Stimulated activated CD4-positive, alpha-beta T cell treated with anti-CD3 and anti-CD28 coated beads, TNF-alpha, amount 100 ng/mL, for 24 hours (primary cell): ENCODE results near the gene RGS10.

Experiments used
- DNase-seq, 3 experiments: peaks; one replicate each; pipeline ENCODE4 v3.0.0-alpha.2; 2020; ENCODE audit warnings: low read depth in 3 of 3

The RGS10 gene

DNA sequence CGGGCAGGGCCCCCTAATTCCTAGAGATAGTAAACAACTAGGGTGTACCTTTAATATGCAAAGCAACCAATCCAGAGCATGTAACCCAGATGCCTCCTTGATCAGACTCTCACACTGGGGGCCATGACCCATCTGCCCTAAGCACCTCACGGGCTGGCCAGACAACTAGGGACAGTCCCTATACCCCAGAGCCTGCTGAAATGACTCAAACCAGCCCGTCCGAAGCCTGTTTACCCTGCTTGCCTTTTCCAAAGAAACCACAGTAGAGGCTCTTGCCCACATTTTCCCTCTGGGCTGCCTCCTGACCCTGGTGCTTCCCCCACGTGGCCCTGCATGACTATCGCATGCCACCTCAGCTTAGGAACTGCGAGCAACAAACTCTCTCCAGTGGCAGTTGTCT, 46.2 kb downstream of the RGS10 start:
- peak in 2 of 3 experiments; percentile 38 to 73 for DNase-seq

GRCh38 chr10:119495545-119495944, 47.0 kb downstream of the RGS10 start:
- no peak for DNase-seq

- no peak for DNase-seq
Measured at GRCh38 chr10:119495021-119495505, 47.5 kb downstream of the RGS10 start.

DNA sequence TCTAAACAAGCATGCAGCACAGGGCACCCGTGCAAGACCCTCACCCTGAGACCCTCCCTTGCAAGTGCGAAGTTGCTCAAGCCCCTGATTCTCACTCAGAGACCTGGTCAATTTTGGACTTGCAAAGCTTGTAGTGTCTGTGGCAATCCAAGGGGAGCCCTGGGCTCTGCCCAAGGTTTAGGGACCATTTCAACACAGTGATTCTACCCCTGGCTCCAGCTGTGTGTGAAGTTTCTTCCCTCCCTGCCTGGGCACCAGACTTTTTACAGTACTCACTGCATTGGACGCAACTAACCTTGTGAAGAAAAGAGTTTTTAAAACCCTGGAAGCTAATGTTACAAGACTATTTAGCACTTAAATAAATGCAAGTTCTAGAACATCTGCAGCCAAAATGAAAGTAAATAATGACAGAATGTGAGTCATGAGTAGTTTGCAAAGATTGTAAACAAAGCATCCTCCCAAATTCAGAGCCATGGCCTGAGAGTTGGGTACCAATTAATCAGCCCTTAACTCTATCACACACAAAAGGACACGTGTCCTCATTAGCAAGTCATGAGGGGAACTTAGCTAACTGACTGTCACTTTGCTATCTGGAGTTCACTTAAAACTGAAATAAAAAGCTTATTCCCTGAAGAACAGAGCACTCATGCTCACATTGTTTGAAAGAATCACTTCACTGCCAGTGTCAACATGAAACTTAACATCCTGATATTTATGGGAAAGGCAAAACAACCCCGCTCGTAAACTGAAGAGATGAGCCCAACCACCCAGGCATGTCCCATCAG, 48.1 kb downstream of the RGS10 start:
- DNase-seq, result no peak

- no peak for DNase-seq
Measured at GRCh38 chr10:119493155-119493554, 49.4 kb downstream of the RGS10 start.

DNA sequence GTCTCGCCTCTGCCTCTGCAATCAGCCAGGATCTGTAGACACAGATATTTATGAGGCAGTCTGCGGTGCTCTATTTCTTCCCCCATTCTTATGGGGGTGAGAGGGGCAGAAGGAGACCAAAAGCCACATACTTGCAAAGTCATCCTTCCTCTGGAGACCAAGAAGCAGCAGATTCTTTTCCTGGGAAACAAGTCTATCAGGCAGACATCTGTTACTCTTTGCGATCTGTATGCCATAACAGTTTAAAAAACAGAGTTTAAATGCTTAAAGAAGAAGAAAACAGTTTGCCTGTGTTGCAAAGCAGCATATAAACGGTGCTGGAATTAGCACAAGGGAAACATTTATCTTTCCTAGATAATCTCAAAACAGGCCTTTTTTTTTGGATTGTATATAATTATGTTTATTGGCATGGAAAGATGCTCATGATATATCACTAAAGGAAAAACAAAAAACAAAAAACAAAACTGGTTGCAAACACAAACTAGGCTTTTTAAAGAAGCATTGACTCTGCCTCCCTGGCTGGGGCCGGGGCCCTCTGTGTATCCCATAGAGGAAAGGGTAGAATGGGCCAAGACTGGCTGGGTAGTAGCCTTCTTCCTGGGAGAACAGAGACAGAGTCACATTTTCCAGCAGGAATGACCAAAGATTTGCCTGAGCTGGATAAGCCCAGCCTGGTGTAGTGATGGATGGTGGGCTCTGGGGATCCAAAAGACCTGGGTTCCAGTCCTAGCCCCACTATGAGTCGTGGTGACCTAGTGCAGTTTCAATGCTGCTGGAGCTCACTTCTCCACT, 50.4 kb downstream of the RGS10 start:
- DNase-seq, result no peak

GRCh38 chr10:119489991-119490326, 52.6 kb downstream of the RGS10 start:
- no peak for DNase-seq

DNA sequence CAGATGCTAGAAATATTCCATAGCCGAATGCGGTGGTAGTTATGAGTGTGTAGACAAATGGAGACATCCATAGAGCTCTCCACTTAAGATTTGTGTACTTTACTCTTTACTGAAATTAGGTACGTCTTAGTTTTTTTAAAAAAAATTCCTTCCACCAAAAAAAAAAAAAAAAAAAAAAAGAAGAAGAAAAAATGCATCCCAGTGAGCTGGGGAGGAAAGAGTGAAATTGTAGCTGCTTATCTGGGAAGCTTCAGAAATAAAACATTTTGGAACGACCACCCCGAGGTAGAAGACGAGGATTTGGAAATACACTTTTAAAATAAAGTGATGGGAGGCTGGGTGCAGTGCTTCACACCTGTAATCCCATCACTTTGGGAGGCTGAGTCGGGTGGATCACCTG, 53.8 kb downstream of the RGS10 start:
- DNase-seq, result no peak

DNA sequence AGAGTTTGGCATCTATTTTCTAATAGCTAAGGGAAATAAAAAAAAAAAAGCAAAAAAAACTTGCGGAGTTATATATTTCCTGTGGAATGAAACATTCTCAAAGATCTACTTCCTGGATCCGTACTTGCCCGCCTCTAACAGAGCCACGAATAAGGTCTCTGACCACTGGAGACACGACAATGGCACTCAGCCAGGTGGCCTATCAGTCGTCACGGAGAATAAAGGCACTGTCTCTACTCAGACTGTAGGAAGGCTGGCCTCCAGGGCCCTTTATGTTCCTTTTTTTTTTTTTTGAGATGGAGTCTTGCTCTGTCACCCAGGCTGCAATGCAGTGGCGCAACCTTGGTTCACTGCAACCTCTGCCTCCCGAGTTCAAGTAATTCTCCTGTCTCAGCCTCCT, 58.7 kb downstream of the RGS10 start:
- DNase-seq, result no peak

DNA sequence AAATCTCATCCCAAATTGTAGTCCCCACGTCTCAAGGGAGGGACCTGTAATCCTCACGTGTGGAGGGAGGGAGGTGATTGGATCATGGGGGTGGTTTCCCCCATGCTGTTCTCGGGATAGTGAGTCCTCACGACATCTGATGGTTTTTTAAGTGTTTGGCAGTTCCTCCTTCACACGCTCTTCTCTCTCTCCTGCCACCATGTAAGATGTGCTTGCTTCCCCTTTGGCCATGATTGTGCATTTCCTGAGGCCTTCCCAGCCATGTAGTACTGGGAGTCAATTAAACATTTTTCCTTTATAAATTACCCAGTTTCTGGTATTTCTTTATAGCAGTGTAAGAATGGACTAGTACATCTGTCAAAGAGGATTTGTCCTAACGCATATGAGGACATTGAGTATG, 59.5 kb downstream of the RGS10 start:
- no peak for DNase-seq

- DNase-seq, result no peak
Measured at GRCh38 chr10:119481781-119482426, 60.6 kb downstream of the RGS10 start.

- no peak for DNase-seq
Measured at GRCh38 chr10:119480667-119481066, 61.9 kb downstream of the RGS10 start.

DNA sequence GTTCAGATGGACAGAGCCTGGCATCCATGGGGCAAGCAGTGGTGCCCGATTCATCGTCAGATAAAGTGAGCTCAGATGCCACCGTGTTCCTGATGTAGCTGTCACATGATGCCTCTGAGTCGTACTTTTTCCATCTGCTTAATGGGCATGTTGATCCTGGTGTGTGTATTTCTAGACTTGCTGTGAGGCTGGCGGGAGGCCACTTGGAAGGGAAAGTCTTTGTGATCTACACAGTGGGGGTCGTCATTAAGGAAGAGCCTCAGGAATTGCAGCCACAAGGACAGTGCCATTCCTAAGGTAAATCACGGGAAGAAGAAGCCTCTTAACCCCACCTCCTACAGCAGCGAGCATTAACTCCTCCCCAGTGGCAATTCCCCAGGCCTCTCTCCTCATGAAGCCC, 63.0 kb downstream of the RGS10 start:
- no peak for DNase-seq

GRCh38 chr10:119478811-119479341, 63.6 kb downstream of the RGS10 start:
- no peak for DNase-seq

DNA sequence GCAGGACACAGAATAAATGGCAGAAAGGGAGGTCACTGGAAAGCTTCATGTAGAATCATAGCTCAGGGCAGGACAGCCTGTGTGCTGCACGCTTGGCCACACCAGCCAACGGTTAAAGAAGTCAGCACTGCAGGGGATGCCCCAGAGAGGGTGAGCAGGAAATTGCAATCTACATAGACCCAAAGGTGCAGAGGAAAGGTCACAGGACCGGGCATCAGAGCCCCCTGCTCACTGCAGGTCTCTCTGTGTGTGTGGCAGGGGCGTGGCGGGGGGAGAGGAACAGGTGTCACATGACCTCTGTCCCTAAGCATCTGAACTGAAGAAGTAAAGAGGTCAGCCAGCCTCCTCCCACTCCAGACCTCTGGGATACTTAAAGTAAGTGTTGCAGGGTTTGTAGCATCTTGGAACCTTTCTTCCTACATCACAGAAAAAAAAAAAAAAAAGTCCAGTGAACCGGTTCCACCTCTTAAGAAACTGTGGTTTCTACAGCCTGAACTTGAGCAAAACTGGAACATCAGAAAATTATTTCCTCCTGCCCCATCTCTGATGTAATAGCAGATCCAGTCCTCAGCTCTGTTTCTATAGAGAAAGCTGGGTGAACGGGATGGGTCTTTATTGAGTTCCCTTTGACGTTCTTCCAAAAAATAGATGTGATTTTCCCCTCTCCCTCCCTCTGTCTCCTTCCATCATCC, 64.3 kb downstream of the RGS10 start:
- DNase-seq, result no peak

DNA sequence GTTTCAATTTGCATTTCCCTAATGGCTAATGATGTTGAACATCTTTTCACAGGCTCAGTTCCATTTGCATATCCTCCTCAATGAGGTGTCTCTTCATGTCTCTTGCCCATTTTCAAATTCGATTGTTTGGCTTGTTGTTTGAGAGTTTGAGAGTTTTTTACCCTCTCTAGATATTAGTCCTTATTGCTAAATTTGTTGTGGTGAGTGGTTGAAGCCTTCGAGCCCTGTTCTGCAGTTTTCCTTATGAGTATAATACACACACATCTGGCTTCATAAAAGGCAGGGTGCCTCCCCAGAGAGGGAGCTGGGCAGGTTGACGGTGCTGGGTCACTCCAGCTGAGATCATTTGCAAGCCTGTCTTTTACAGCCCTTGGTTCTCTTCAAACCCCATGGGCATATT, 65.1 kb downstream of the RGS10 start:
- DNase-seq, result no peak

DNA sequence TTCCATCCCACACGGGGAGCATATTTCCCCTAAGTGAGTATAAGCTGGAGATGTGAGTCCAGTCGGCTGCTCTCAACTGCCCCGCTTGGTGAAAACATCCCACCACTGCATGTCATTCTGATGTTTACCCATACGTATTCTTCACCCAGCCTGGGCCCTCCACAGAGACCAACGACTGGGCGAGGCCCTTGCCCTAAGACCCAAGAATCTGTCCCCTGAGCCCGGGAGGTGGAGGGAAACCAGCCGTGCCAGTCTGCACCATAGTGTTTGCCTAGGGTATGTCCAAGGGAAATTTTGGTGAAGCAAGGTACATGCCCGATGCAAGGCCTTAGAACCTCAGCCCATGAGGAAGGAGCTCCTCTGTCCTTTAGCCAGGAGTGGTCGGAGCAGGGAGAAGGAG, 67.9 kb downstream of the RGS10 start:
- no peak for DNase-seq

DNA sequence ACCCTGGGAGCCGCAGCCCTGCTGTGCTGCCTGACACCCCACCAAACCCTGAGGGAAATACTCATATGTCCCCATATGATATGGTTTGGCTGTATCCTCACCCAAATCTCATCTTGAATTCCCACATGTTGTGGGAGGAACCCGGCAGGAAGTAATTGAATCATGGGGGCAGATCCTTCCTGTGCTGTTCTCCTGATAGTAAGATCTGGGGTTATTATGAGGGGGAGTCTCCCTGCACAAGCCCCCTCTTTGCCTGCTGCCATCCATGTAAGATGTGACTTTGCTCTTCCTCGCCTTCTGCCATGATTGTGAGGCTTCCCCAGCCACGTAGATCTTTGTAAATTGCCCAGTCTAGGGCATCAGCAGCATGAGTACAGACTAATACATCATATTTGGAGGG, 68.7 kb downstream of the RGS10 start:
- DNase-seq, result no peak

DNA sequence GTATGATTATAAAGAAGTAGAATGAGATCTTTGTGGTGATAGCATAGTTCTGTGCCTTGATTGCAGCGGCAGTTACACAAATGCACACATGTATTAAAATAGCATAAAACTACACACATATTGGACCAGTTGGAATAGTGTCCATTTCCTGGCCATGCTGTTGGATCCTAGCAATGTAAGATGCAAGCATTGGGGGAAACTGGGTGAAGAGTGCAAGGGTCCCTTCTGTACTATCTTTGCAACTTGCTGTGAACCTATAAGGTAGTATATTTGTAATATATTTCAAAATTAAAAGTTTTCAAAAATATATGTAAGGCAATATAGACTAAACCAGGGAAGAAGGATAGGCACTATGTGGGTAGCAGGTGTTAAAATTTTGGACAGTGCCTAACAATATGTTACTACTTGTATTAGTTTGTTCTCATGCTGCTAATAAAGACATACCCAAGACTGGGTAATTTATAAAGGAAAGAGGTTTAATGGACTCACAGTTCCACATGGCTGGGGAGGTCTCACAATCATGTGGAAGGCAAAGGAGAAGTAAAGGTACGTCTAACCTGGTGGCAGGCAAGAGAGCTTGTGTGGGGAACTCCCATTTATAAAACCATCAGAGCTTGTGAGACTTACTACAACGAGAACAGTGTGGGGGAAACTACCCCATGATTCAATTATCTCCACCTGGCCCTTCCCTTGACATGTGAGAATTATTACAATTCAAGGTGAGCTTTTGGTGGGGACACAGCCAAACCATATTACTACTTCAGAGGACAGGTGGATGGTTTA, 71.4 kb downstream of the RGS10 start:
- no peak for DNase-seq

DNA sequence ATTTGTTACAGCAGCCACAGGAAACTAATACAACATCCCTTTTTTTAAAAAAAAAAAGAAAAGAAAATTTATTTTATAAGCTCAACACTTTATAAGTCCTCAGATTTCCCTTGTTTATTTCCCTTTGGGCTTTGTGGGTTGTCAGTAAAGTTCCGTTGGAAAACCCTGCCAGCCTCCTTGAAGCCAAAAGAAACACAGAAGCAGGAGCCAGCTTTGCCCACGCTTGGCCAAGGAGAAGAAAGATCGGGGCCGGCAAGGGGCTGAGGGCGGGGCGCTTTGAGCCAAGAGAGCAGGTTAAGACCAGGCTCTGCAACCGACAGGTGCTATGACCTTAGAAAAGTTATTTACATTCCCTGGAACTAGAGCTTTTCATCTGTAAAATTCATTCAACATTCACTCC, 72.7 kb downstream of the RGS10 start:
- no peak for DNase-seq

- no peak for DNase-seq
Measured at GRCh38 chr10:119469325-119469707, 73.2 kb downstream of the RGS10 start.
